Naive thymus-derived CD4-positive, alpha-beta T cell (primary cell): ENCODE data around the gene CLDND1. TPM values are rescaled to one million over a fixed set of nuclear protein-coding genes. Genes with fewer than 3 reads are reported as not detected.

Experiments
- ATAC-seq: fragments of 150-1000 bp; cut with Tn5 transposase; 2 replicates; pipeline ENCODE4 v1.10.0; 2021; ENCODE audit warnings: mild to moderate bottlenecking, moderate library complexity
- CTCF ChIA-PET: fragments of 350-600 bp; sonication (Branson Sonifier 250); formaldehyde crosslinking; loops from one replicate; lab custom pipeline; 2021; ENCODE audit warnings: antibody characterized with exemption; lab: Charles Lee
- POLR2A ChIA-PET: fragments of 350-600 bp; sonication (Branson Sonifier 250); formaldehyde crosslinking; loops from one replicate; lab custom pipeline; 2021; ENCODE audit warnings: antibody characterized with exemption, inconsistent platforms; lab: Charles Lee
- DNase-seq, 9 donors: peaks; one replicate each; pipeline versions ENCODE4 v3.0.0 to v3.0.0-alpha.2; 2020 to 2022; ENCODE audit warnings: mixed read lengths in 1 of 9
- H3K27ac ChIP-seq: one replicate; pipeline ENCODE4 v1.7.0; 2013; ENCODE audit warnings: mild to moderate bottlenecking, low read depth, low read length, moderate library complexity
- H3K27me3 ChIP-seq, 2 donors: one replicate each; pipeline ENCODE4 v1.7.0; 2013; ENCODE audit warnings: low read length in 2 of 2, mild to moderate bottlenecking in 2 of 2, moderate library complexity in 2 of 2; ENCODE audit not compliant: control insufficient read depth in 2 of 2, insufficient read depth in 2 of 2
- H3K36me3 ChIP-seq, 3 experiments: 1 replicate in 2 of 3; 2 replicates in 1 of 3; pipeline ENCODE4 v1.7.0; 2013; ENCODE audit warnings: low read length in 3 of 3, mild to moderate bottlenecking in 3 of 3, moderate library complexity in 1 of 3; ENCODE audit not compliant: insufficient read depth in 3 of 3, control insufficient read depth in 2 of 3
- H3K4me1 ChIP-seq, 2 donors: one replicate each; pipeline ENCODE4 v1.7.0; 2013; ENCODE audit warnings: low read length in 2 of 2, mild to moderate bottlenecking in 2 of 2, moderate library complexity in 1 of 2; ENCODE audit not compliant: control insufficient read depth in 2 of 2, insufficient read depth in 2 of 2
- H3K4me3 ChIP-seq: 2 replicates; pipeline ENCODE4 v1.7.0; 2013; ENCODE audit warnings: mild to moderate bottlenecking, low read length
- H3K9me3 ChIP-seq, 3 experiments: 1 replicate in 2 of 3; 2 replicates in 1 of 3; pipeline ENCODE4 v1.7.0; 2013; ENCODE audit warnings: low read length in 3 of 3; ENCODE audit not compliant: control insufficient read depth in 2 of 3
- H3K27ac Mint-ChIP-seq, 9 donors: one replicate each; pipeline ENCODE4 v1.8.0; 2020 to 2022; ENCODE audit warnings: mixed read lengths in 9 of 9, mild to moderate bottlenecking in 8 of 9, moderate library complexity in 5 of 9, inconsistent platforms in 2 of 9
- H3K27me3 Mint-ChIP-seq, 5 donors: one replicate each; pipeline ENCODE4 v1.8.0; 2021 to 2022; ENCODE audit warnings: mixed read lengths in 5 of 5, mild to moderate bottlenecking in 1 of 5
- H3K36me3 Mint-ChIP-seq, 5 donors: one replicate each; pipeline ENCODE4 v1.8.0; 2020 to 2022; ENCODE audit warnings: mixed read lengths in 5 of 5, mild to moderate bottlenecking in 3 of 5, inconsistent platforms in 1 of 5
- H3K4me1 Mint-ChIP-seq, 7 donors: one replicate each; pipeline ENCODE4 v1.8.0; 2020 to 2022; ENCODE audit warnings: mixed read lengths in 7 of 7, mild to moderate bottlenecking in 3 of 7, inconsistent platforms in 1 of 7
- H3K4me3 Mint-ChIP-seq, 10 donors: one replicate each; pipeline ENCODE4 v1.8.0; 2020 to 2022; ENCODE audit warnings: mild to moderate bottlenecking in 10 of 10, mixed read lengths in 10 of 10, moderate library complexity in 6 of 10, inconsistent platforms in 2 of 10
- H3K9me3 Mint-ChIP-seq, 11 donors: one replicate each; pipeline ENCODE4 v1.8.0; 2020 to 2022; ENCODE audit warnings: mixed read lengths in 11 of 11, mild to moderate bottlenecking in 4 of 11, inconsistent platforms in 1 of 11, moderate library complexity in 1 of 11
- intact Hi-C, 2 donors: fragments of 100-400 bp; cut with micrococcal nuclease; formaldehyde crosslinking; loops; one replicate each; pipeline ENCODE4 v1.15.1; 2023
- polyA plus RNA-seq, 2 donors: library from polyadenylated mRNA; unstranded; fragments of 300-500 nt; fragmentation: Illumina TruSeq; gene quantifications; one replicate each; pipeline ENCODE4 v1.2.3, GENCODE V29; 2021
- total RNA-seq, 6 experiments: library from RNA in 5 of 6; stranded (reverse) in 5 of 6; gene quantifications; 1 replicate in 5 of 6; 2 replicates in 1 of 6; pipeline ENCODE4 v1.2.3 and lab custom pipeline; 2021 to 2026

CLDND1 gene
- total and polyA plus RNA-seq, 7 experiments from 2014 or later: 40.6 to 478 (median 116) TPM

- ATAC-seq: no peak
- H3K4me3 Mint-ChIP-seq: peak overlapping the region in 2 of 10 donors; percentile 45 to 83
- peaks cover 8 to 79% (median 31%) of the 10 kb centered on the region in 7 donors for H3K4me1 Mint-ChIP-seq
- H3K9me3 Mint-ChIP-seq: peaks cover 0 to 6% (median 0%) of the 10 kb centered on the region in 11 donors
- no peaks in the 10 kb centered on the region for H3K9me3 ChIP-seq
- intact Hi-C loops: loop anchor here in 1 of 2 donors (5.0 kb wide), 1 partner anchor 586 kb away; the partner anchor contains the start of gene RIOX2
- ChIA-PET POLR2A (interaction anchor here (0.6 to 1.3 kb wide), 3 partner anchors 21 to 35 kb away, joined by 3 to 4 read pairs (median 3); partner anchors contain the start of gene CPOX), CTCF (interaction anchor here (0.7 to 1.0 kb wide), 3 partner anchors 13 to 28 kb away, joined by 3 read pairs; no protein-coding TSS in a partner anchor)
- no peaks in the 10 kb centered on the region for H3K27me3 ChIP-seq
- no peaks in the 10 kb centered on the region for H3K27me3 Mint-ChIP-seq
- peak overlapping the region in 4 of 9 donors; percentile 52 to 98 (median 74) for H3K27ac Mint-ChIP-seq
- H3K36me3 Mint-ChIP-seq: peaks cover 0 to 30% (median 0%) of the 10 kb centered on the region in 5 donors
- H3K4me1 ChIP-seq: peaks cover 10 to 56% of the 10 kb centered on the region in 2 donors
- DNase-seq: no peak
- no peaks in the 10 kb centered on the region for H3K36me3 ChIP-seq
- H3K27ac ChIP-seq: no peak overlapping the region
- H3K4me3 ChIP-seq: no peak overlapping the region
Observed at GRCh38 chr3:98558100-98558827, 35.6 kb upstream of the CLDND1 start.

GRCh38 chr3:98557324-98558010 is 34.8 kb upstream of the CLDND1 start:
- intact Hi-C loops: loop anchor here in 1 of 2 donors (5.0 kb wide), 1 partner anchor 585 kb away; the partner anchor contains the start of gene RIOX2
- Histone ChIP-seq H3K4me3 (no peak overlapping the region), H3K9me3 (no peaks in the 10 kb centered on the region), H3K4me1 (peaks cover 4 to 55% of the 10 kb centered on the region in 2 donors), H3K27me3 (no peaks in the 10 kb centered on the region), H3K36me3 (no peaks in the 10 kb centered on the region), H3K27ac (no peak overlapping the region)
- peak overlapping the region in 6 of 10 donors; percentile 21 to 83 (median 35) for H3K4me3 Mint-ChIP-seq
- CTCF ChIA-PET: interaction anchor here (0.7 to 1.0 kb wide), 2 partner anchors 13 to 27 kb away, joined by 3 read pairs; no protein-coding TSS in a partner anchor
- DNase-seq (peak in 1 of 9 donors; percentile 56), ATAC-seq (peak; percentile 16)
- H3K27ac Mint-ChIP-seq: peak overlapping the region in 7 of 9 donors; percentile 10 to 98 (median 81)
- peaks cover 0 to 6% (median 0%) of the 10 kb centered on the region in 11 donors for H3K9me3 Mint-ChIP-seq
- POLR2A ChIA-PET: interaction anchor here (1.1 to 1.3 kb wide), 2 partner anchors 34 to 36 kb away, joined by 3 to 4 read pairs; partner anchors contain the start of gene CPOX
- H3K36me3 Mint-ChIP-seq: peaks cover 0 to 34% (median 0%) of the 10 kb centered on the region in 5 donors
- H3K4me1 Mint-ChIP-seq: peaks cover 6 to 81% (median 24%) of the 10 kb centered on the region in 7 donors
- H3K27me3 Mint-ChIP-seq: peaks cover 0 to 5% (median 0%) of the 10 kb centered on the region in 5 donors

- no peaks in the 10 kb centered on the region for H3K36me3 ChIP-seq
- POLR2A ChIA-PET: interaction anchor here (1.1 to 1.4 kb wide), 2 partner anchors 33 to 37 kb away, joined by 3 read pairs; partner anchors contain the start of genes CLDND1 and CPOX
- ATAC-seq: peak; percentile 77
- no peak overlapping the region for H3K27ac ChIP-seq
- Mint-ChIP-seq H3K4me1 (peaks cover 6 to 84% (median 23%) of the 10 kb centered on the region in 7 donors), H3K9me3 (peaks cover 0 to 6% (median 0%) of the 10 kb centered on the region in 11 donors), H3K36me3 (peaks cover 0 to 44% (median 0%) of the 10 kb centered on the region in 5 donors), H3K27me3 (peaks cover 0 to 5% (median 0%) of the 10 kb centered on the region in 5 donors), H3K27ac (peak overlapping the region in 5 of 9 donors; percentile 5 to 98 (median 40)), H3K4me3 (peak overlapping the region in 3 of 10 donors; percentile 9 to 83 (median 30))
- no peaks in the 10 kb centered on the region for H3K9me3 ChIP-seq
- intact Hi-C loops: loop anchor here (1.0 to 5.0 kb wide), 9 partner anchors 8 to 584 kb away; partner anchors contain the start of genes CLDND1 (in 2 of the 2), CPOX (in 1 of the 2) and RIOX2 (in 1 of the 2)
- H3K4me3 ChIP-seq: no peak overlapping the region
- H3K4me1 ChIP-seq: peaks cover 0 to 56% of the 10 kb centered on the region in 2 donors
- peak in 2 of 9 donors; percentile 19 to 58 for DNase-seq
- CTCF ChIA-PET: no interaction called here
- no peaks in the 10 kb centered on the region for H3K27me3 ChIP-seq
Observed at GRCh38 chr3:98556164-98557130, 33.7 kb upstream of the CLDND1 start.

- Histone ChIP-seq H3K36me3 (no peaks in the 10 kb centered on the region), H3K9me3 (no peaks in the 10 kb centered on the region), H3K27ac (no peak overlapping the region), H3K4me3 (no peak overlapping the region), H3K4me1 (peaks cover 0 to 64% of the 10 kb centered on the region in 2 donors), H3K27me3 (no peaks in the 10 kb centered on the region)
- peaks cover 0 to 8% (median 0%) of the 10 kb centered on the region in 11 donors for H3K9me3 Mint-ChIP-seq
- intact Hi-C loops: loop anchor here in 1 of 2 donors (5.0 kb wide), 1 partner anchor 583 kb away; the partner anchor contains the start of gene RIOX2
- no peak for ATAC-seq
- CTCF ChIA-PET: no interaction called here
- DNase-seq: no peak
- peak overlapping the region in 1 of 10 donors; percentile 83 for H3K4me3 Mint-ChIP-seq
- H3K36me3 Mint-ChIP-seq: peaks cover 0 to 51% (median 0%) of the 10 kb centered on the region in 5 donors
- POLR2A ChIA-PET: interaction anchor here (1.0 to 1.2 kb wide), 2 partner anchors 19 to 32 kb away, joined by 3 read pairs; partner anchors contain the start of gene CLDND1
- H3K27me3 Mint-ChIP-seq: peaks cover 0 to 5% (median 0%) of the 10 kb centered on the region in 5 donors
- peak overlapping the region in 1 of 9 donors; percentile 98 for H3K27ac Mint-ChIP-seq
- peaks cover 6 to 89% (median 23%) of the 10 kb centered on the region in 7 donors for H3K4me1 Mint-ChIP-seq
Observed at GRCh38 chr3:98555025-98555379, 32.3 kb upstream of the CLDND1 start.

- peaks cover 0 to 51% (median 0%) of the 10 kb centered on the region in 5 donors for H3K36me3 Mint-ChIP-seq
- H3K9me3 Mint-ChIP-seq: peaks cover 0 to 4% (median 0%) of the 10 kb centered on the region in 11 donors
- ChIA-PET CTCF (no interaction called here), POLR2A (interaction anchor here (1.0 to 1.2 kb wide), 2 partner anchors 18 to 32 kb away, joined by 3 read pairs; partner anchors contain the start of gene CLDND1)
- H3K36me3 ChIP-seq: no peaks in the 10 kb centered on the region
- H3K4me3 ChIP-seq: no peak overlapping the region
- DNase-seq: no peak
- H3K27me3 Mint-ChIP-seq: peaks cover 0 to 5% (median 0%) of the 10 kb centered on the region in 5 donors
- no peaks in the 10 kb centered on the region for H3K27me3 ChIP-seq
- ATAC-seq: no peak
- H3K9me3 ChIP-seq: no peaks in the 10 kb centered on the region
- peaks cover 0 to 66% of the 10 kb centered on the region in 2 donors for H3K4me1 ChIP-seq
- peaks cover 6 to 90% (median 23%) of the 10 kb centered on the region in 7 donors for H3K4me1 Mint-ChIP-seq
- H3K27ac ChIP-seq: no peak overlapping the region
- intact Hi-C loops: no loop called here
- H3K4me3 Mint-ChIP-seq: peak overlapping the region in 1 of 10 donors; percentile 83
- H3K27ac Mint-ChIP-seq: peak overlapping the region in 2 of 9 donors; percentile 6 to 98
Observed at GRCh38 chr3:98554580-98554979, 31.9 kb upstream of the CLDND1 start.
